ENCODE data around the gene PMEL.

DNA sequence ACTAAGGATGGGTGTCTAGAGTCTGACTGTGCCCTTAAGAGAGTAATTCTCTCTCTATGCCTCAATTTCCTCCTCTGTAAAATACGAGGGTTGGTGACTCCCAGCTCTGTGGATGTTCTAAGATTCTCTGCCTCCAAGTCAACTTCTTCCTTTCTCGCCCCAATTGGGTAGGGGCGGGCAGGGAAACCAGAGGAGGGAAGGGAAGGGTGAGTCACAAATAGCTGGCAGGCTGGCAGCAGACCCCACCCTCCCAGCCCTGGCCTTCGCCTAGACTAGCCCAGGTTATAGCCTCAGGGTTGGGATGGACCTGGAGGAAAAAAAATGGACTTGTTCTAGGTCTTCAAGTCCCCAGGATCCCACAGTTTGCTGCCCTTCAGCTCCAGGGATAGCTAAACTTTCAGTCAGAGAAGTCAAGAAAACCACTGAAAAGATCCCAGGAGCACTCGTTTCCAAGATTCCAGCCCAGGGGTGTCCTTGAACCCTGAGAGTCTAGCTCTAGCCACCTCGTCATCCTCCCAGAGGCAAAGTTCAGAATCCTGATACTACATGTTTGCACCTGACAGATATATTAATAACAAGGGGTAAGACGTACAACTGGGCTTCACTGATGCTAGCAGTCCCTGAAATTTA lies 32.6 kb downstream of the PMEL start:
- TF ChIP-seq, protein P1, sequence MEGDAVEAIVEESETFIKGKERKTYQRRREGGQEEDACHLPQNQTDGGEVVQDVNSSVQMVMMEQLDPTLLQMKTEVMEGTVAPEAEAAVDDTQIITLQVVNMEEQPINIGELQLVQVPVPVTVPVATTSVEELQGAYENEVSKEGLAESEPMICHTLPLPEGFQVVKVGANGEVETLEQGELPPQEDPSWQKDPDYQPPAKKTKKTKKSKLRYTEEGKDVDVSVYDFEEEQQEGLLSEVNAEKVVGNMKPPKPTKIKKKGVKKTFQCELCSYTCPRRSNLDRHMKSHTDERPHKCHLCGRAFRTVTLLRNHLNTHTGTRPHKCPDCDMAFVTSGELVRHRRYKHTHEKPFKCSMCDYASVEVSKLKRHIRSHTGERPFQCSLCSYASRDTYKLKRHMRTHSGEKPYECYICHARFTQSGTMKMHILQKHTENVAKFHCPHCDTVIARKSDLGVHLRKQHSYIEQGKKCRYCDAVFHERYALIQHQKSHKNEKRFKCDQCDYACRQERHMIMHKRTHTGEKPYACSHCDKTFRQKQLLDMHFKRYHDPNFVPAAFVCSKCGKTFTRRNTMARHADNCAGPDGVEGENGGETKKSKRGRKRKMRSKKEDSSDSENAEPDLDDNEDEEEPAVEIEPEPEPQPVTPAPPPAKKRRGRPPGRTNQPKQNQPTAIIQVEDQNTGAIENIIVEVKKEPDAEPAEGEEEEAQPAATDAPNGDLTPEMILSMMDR (IDR thresholded peaks at IDR 0.05): no peak
- TF ChIP-seq ZNF232 (CRISPR knock-in tag; IDR thresholded peaks at IDR 0.05): no peak
- TF ChIP-seq, protein P2, sequence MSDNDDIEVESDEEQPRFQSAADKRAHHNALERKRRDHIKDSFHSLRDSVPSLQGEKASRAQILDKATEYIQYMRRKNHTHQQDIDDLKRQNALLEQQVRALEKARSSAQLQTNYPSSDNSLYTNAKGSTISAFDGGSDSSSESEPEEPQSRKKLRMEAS (CRISPR knock-in tag; IDR thresholded peaks at IDR 0.05): no peak
- no peak for TF ChIP-seq TCF7 (CRISPR knock-in tag; IDR thresholded peaks at IDR 0.05; ENCODE audit: low read depth)
- TF ChIP-seq ELF4 (CRISPR knock-in tag; IDR thresholded peaks at IDR 0.05; ENCODE audit: low read depth): no peak
- TF ChIP-seq, protein P3, sequence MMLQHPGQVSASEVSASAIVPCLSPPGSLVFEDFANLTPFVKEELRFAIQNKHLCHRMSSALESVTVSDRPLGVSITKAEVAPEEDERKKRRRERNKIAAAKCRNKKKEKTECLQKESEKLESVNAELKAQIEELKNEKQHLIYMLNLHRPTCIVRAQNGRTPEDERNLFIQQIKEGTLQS (CRISPR knock-in tag; conservative IDR thresholded peaks at IDR 0.05): no peak
- no peak for TF ChIP-seq RELA (CRISPR knock-in tag; IDR thresholded peaks at IDR 0.05; ENCODE audit: borderline replicate concordance)
- TF ChIP-seq ZBTB21 (CRISPR knock-in tag; IDR thresholded peaks at IDR 0.05; ENCODE audit: borderline replicate concordance): no peak
- TF ChIP-seq NR2C2 (CRISPR knock-in tag; IDR thresholded peaks at IDR 0.05): no peak
- no peak for TF ChIP-seq ESRRA (CRISPR knock-in tag; IDR thresholded peaks at IDR 0.05; ENCODE audit: borderline replicate concordance)
- TF ChIP-seq, protein P4, sequence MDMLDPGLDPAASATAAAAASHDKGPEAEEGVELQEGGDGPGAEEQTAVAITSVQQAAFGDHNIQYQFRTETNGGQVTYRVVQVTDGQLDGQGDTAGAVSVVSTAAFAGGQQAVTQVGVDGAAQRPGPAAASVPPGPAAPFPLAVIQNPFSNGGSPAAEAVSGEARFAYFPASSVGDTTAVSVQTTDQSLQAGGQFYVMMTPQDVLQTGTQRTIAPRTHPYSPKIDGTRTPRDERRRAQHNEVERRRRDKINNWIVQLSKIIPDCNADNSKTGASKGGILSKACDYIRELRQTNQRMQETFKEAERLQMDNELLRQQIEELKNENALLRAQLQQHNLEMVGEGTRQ (CRISPR knock-in tag; IDR thresholded peaks at IDR 0.05): no peak

Data from WTC11 (cell line).